Activated B cell treated with CpG ODN at 0.5 μM for 24 hours (primary cell): Measurements from ENCODE around the gene ACTL6A. TPM values are rescaled to one million over a fixed set of nuclear protein-coding genes. Genes with fewer than 3 reads are reported as not detected.

Experiments
- ATAC-seq: fragments of 200-7000 bp; cut with Tn5 transposase; one replicate; pipeline ENCODE4 v1.10.0; 2021; ENCODE audit warnings: low read depth, mild to moderate bottlenecking, moderate library complexity
- CTCF ChIA-PET: fragments of 350-600 bp; sonication (Branson Sonifier 250); formaldehyde crosslinking; loops from one replicate; lab custom pipeline; 2021; ENCODE audit warnings: antibody characterized with exemption; lab: Charles Lee
- POLR2A ChIA-PET: fragments of 350-600 bp; sonication (Branson Sonifier 250); formaldehyde crosslinking; loops from one replicate; lab custom pipeline; 2021; ENCODE audit warnings: antibody characterized with exemption; lab: Charles Lee
- DNase-seq: peaks from one replicate; pipeline ENCODE4 v3.0.0; 2022
- H3K27ac Mint-ChIP-seq: one replicate; pipeline ENCODE4 v1.8.0; 2020; ENCODE audit warnings: mixed read lengths
- H3K27me3 Mint-ChIP-seq: one replicate; pipeline ENCODE4 v1.8.0; 2021; ENCODE audit warnings: mixed read lengths
- H3K36me3 Mint-ChIP-seq: one replicate; pipeline ENCODE4 v1.8.0; 2021; ENCODE audit warnings: low read depth, mixed read lengths
- H3K4me1 Mint-ChIP-seq: one replicate; pipeline ENCODE4 v1.8.0; 2021; ENCODE audit warnings: mixed read lengths
- H3K4me3 Mint-ChIP-seq: one replicate; pipeline ENCODE4 v1.8.0; 2020; ENCODE audit warnings: mild to moderate bottlenecking, mixed read lengths
- H3K9me3 Mint-ChIP-seq: one replicate; pipeline ENCODE4 v1.8.0; 2020; ENCODE audit warnings: mixed read lengths
- CTCF ChIP-seq: fragments of 200-600 bp; IDR thresholded peaks from one replicate; pipeline ENCODE4 v1.8.0; 2022; ENCODE audit warnings: antibody characterized with exemption, mild to moderate bottlenecking
- intact Hi-C: fragments of 100-400 bp; cut with micrococcal nuclease; formaldehyde crosslinking; loops from one replicate; pipeline ENCODE4 v1.15.1; 2024
- total RNA-seq: library from RNA; stranded (reverse); gene quantifications from 2 replicates; pipeline ENCODE4 v1.2.3, GENCODE V29; 2022

ACTL6A gene
- total RNA-seq, 1 donor from 2014 or later: 55.0 TPM

GRCh38 chr3:179541596-179541995 lies 21.1 kb upstream of the ACTL6A start:
- intact Hi-C loops: no loop called here
- DNase-seq (no peak), ATAC-seq (no peak)
- Mint-ChIP-seq H3K4me1 (no peaks in the 10 kb centered on the region), H3K36me3 (no peaks in the 10 kb centered on the region), H3K27ac (no peak overlapping the region), H3K27me3 (no peaks in the 10 kb centered on the region), H3K9me3 (no peaks in the 10 kb centered on the region), H3K4me3 (no peak overlapping the region)
- CTCF ChIA-PET: no interaction called here
- POLR2A ChIA-PET: no interaction called here
- no peak for TF ChIP-seq CTCF

- ChIA-PET CTCF (no interaction called here), POLR2A (no interaction called here)
- intact Hi-C loops: no loop called here
- DNase-seq (no peak), ATAC-seq (no peak)
- Mint-ChIP-seq H3K4me1 (no peaks in the 10 kb centered on the region), H3K27ac (no peak overlapping the region), H3K36me3 (no peaks in the 10 kb centered on the region), H3K9me3 (no peaks in the 10 kb centered on the region), H3K4me3 (no peak overlapping the region), H3K27me3 (peaks cover 3% of the 10 kb centered on the region)
- no peak for TF ChIP-seq CTCF
Measured at GRCh38 chr3:179542375-179542774, 20.4 kb upstream of the ACTL6A start.

GRCh38 chr3:179544981-179545645 lies 17.6 kb upstream of the ACTL6A start:
- H3K4me3 Mint-ChIP-seq: no peak overlapping the region
- CTCF ChIA-PET: interaction anchor here (1.1 kb wide), 1 partner anchor 11 kb away, joined by 3 read pairs; no protein-coding TSS in a partner anchor
- peaks cover 3% of the 10 kb centered on the region for H3K27me3 Mint-ChIP-seq
- no peak for TF ChIP-seq CTCF
- no peaks in the 10 kb centered on the region for H3K4me1 Mint-ChIP-seq
- ATAC-seq (no peak), DNase-seq (no peak)
- no peaks in the 10 kb centered on the region for H3K36me3 Mint-ChIP-seq
- intact Hi-C loops: no loop called here
- H3K9me3 Mint-ChIP-seq: no peaks in the 10 kb centered on the region
- no peak overlapping the region for H3K27ac Mint-ChIP-seq
- POLR2A ChIA-PET: no interaction called here

GRCh38 chr3:179546814-179547241 lies 15.9 kb upstream of the ACTL6A start:
- Mint-ChIP-seq H3K27ac (no peak overlapping the region), H3K4me1 (no peaks in the 10 kb centered on the region), H3K4me3 (no peak overlapping the region), H3K36me3 (no peaks in the 10 kb centered on the region), H3K9me3 (peaks cover 2% of the 10 kb centered on the region), H3K27me3 (peaks cover 3% of the 10 kb centered on the region)
- DNase-seq: no peak
- CTCF ChIA-PET: interaction anchor here (0.5 kb wide), 1 partner anchor 231 kb away, joined by 3 read pairs; no protein-coding TSS in a partner anchor
- intact Hi-C loops: no loop called here
- no peak for TF ChIP-seq CTCF
- no peak for ATAC-seq
- POLR2A ChIA-PET: no interaction called here

- Mint-ChIP-seq H3K27ac (no peak overlapping the region), H3K4me1 (no peaks in the 10 kb centered on the region)
- CTCF ChIA-PET: interaction anchor here (0.7 kb wide), 1 partner anchor 414 kb away, joined by 4 read pairs; no protein-coding TSS in a partner anchor
Measured at GRCh38 chr3:179551349-179552105, 11.2 kb upstream of the ACTL6A start.

More at GRCh38 chr3:179551349-179552105, 11.2 kb upstream of the ACTL6A start:
- H3K9me3 Mint-ChIP-seq: peaks cover 2% of the 10 kb centered on the region
- no peaks in the 10 kb centered on the region for H3K36me3 Mint-ChIP-seq
- ATAC-seq (no peak), DNase-seq (no peak)
- no peak for TF ChIP-seq CTCF
- intact Hi-C loops: no loop called here
- POLR2A ChIA-PET: interaction anchor here (0.6 kb wide), 1 partner anchor 47 kb away, joined by 10 read pairs; no protein-coding TSS in a partner anchor
- H3K27me3 Mint-ChIP-seq: peaks cover 3% of the 10 kb centered on the region
- no peak overlapping the region for H3K4me3 Mint-ChIP-seq
